Sigmoid colon (tissue), 7 donors: ENCODE results near the gene GCNT2. TPM values are rescaled to one million over a fixed set of nuclear protein-coding genes. Genes with fewer than 3 reads are reported as not detected.
"Not testable (repeated sequence)": the region's sequence is repeated elsewhere in the genome, so short reads cannot be mapped to it uniquely, and the experiment has no call there.

Source experiments
- DNase-seq: peaks from one replicate; pipeline ENCODE4 v3.0.0-alpha.2; 2019
- H3K27ac ChIP-seq, 4 donors: fragments of 200-600 bp; sonication (generic); one replicate each; pipeline ENCODE4 v1.5.1; 2016 to 2019; ENCODE audit warnings: mild to moderate bottlenecking in 1 of 4
- H3K27me3 ChIP-seq, 3 donors: fragments of 200-600 bp; sonication (generic); one replicate each; pipeline ENCODE4 v1.5.1; 2019; ENCODE audit warnings: mild to moderate bottlenecking in 1 of 3
- H3K36me3 ChIP-seq, 4 donors: fragments of 200-600 bp; sonication (generic); one replicate each; pipeline ENCODE4 v1.5.1; 2016 to 2019
- H3K4me1 ChIP-seq, 4 donors: fragments of 200-600 bp; sonication (generic); one replicate each; pipeline ENCODE4 v1.5.1; 2017 to 2019
- H3K4me3 ChIP-seq, 4 donors: fragments of 200-600 bp; sonication (generic); one replicate each; pipeline ENCODE4 v1.5.1; 2017 to 2019; ENCODE audit warnings: mild to moderate bottlenecking in 2 of 4, moderate library complexity in 1 of 4
- H3K9me3 ChIP-seq, 4 donors: fragments of 200-600 bp in 3 of 4; sonication (generic) in 3 of 4; one replicate each; pipeline versions ENCODE4 v1.5.1 to v1.6.1; 2013 to 2019
- EP300 ChIP-seq, 4 donors: sonication (generic); formaldehyde crosslinking; IDR thresholded peaks; one replicate each; pipeline ENCODE4 v1.6.1; 2017; ENCODE audit warnings: antibody characterized with exemption in 4 of 4
- POLR2A ChIP-seq, 2 donors: fragments of 450-650 bp; IDR thresholded peaks; one replicate each; pipeline ENCODE4 v1.6.1; 2016; ENCODE audit warnings: antibody characterized with exemption in 2 of 2, mild to moderate bottlenecking in 2 of 2, moderate library complexity in 2 of 2
- POLR2AphosphoS5 ChIP-seq, 4 donors: sonication (generic); formaldehyde crosslinking; IDR thresholded peaks; one replicate each; pipeline ENCODE4 v1.6.1; 2017; ENCODE audit warnings: antibody characterized with exemption in 4 of 4
- WGBS, 2 donors: extraction: QIAGEN DNeasy Blood & Tissue Kit; methylation state at CpG; one replicate each; pipeline ENCODE4 v1.1.7; 2013; 5-methylcytosine and 5-hydroxymethylcytosine counted together
- intact Hi-C: fragments of 100-400 bp; cut with DNase I; formaldehyde crosslinking; loops from one replicate; pipeline ENCODE4 v1.15.1; 2023
- polyA plus RNA-seq, 3 donors: library from polyadenylated mRNA; stranded (reverse); fragments of 200-250 nt; gene quantifications; one replicate each; pipeline ENCODE4 v1.2.3, GENCODE V29; 2013
- total RNA-seq, 4 donors: library from RNA; depleted of rRNA; stranded (reverse); fragments of >200 nt; gene quantifications; one replicate each; pipeline ENCODE4 v1.1.0, GENCODE V29; 2016
- TF ChIP-seq, protein P1 (sequence below), 4 experiments: fragments of 450-650 bp in 3 of 4; fragments of 200-600 bp in 1 of 4; IDR thresholded peaks; one replicate each; pipeline ENCODE4 v1.5.1; 2016 to 2019; ENCODE audit warnings: antibody characterized with exemption in 4 of 4, mild to moderate bottlenecking in 3 of 4, moderate library complexity in 2 of 4
- donor health status: healthy with polysubstance abuse.
- donor health status: Bipolar disorder and iron deficiency.
- donor health status: healthy.

GCNT2 gene
- total and polyA plus RNA-seq, 7 donors: 2.4 to 26.9 (median 13.2) TPM

DNA sequence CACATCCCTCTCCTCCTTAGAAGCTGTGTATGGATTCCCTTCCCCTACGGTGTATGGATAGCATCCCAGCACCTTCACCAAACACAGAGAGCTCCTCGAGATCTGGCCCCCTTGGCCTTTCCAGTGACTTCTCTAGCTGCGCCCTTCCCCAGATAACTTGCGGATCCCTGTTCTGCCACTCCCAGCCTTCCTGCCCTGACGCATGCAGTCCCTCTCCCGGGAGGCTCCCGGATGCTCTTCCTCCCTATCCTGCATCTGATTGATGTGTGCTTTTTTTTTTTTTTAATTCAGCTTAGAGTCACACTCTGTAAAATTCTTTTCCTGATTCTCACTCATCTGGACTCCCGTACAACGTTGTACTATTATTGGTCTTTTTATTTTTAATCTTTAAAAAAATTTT, 44.8 kb downstream of the GCNT2 start:
- Histone ChIP-seq H3K27ac (peak overlapping the region in 2 of 4 donors; percentile 18 to 61), H3K27me3 (no peaks in the 10 kb centered on the region), H3K4me1 (peaks cover 0 to 31% (median 25%) of the 10 kb centered on the region in 4 donors), H3K9me3 (no peaks in the 10 kb centered on the region), H3K36me3 (no peaks in the 10 kb centered on the region), H3K4me3 (no peak overlapping the region)
- intact Hi-C loops: no loop called here
- 92 to 95% methylated on average over 9 of the region's 9 CpGs for WGBS, 2 donors
- TF ChIP-seq EP300 (IDR thresholded peaks at IDR 0.05) (no peak), POLR2A (IDR thresholded peaks at IDR 0.05) (no peak)
- no peak for DNase-seq

DNA sequence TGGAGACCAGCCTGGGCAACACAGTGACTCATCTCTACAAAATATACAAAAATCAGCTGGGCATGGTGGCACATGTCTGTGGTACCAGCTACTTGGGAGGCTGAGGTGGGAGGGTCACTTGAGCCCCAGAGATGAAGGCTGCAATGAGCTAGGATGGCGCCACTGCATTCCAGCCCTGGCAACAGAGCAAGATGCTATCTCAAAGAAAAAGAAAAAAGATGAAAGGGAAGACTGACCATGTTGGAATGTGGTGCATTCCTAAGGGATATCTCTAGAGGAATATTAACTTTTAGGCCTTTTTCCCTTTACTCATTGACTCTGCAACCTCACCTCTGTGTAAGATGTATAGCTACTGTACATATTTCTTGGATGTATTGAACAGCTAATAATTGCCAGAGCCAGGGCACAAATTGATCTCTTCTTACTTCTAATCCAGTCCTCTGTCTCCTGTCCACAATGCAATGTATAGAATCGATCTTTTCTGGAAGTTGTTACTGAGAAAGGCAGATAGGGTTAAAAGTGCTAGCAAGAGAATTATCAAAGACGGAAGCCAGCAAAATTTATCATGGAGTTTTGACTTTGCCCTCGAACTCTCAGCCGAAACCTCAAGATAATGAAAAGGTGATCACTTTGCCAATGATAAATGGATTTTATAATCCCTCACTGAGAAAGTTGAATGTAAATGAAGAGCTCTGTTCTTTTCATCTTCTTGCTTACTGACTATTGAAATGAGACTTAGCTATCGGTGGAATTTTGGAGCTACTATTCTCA, 46.3 kb downstream of the GCNT2 start:
- peak overlapping the region in 2 of 4 donors; percentile 2 to 61 for H3K27ac ChIP-seq
- DNase-seq: no peak
- H3K27me3 ChIP-seq: no peaks in the 10 kb centered on the region
- no peaks in the 10 kb centered on the region for H3K36me3 ChIP-seq
- WGBS, 2 donors: 30 to 78% methylated on average over 6 of the region's 6 CpGs
- TF ChIP-seq, protein P1, sequence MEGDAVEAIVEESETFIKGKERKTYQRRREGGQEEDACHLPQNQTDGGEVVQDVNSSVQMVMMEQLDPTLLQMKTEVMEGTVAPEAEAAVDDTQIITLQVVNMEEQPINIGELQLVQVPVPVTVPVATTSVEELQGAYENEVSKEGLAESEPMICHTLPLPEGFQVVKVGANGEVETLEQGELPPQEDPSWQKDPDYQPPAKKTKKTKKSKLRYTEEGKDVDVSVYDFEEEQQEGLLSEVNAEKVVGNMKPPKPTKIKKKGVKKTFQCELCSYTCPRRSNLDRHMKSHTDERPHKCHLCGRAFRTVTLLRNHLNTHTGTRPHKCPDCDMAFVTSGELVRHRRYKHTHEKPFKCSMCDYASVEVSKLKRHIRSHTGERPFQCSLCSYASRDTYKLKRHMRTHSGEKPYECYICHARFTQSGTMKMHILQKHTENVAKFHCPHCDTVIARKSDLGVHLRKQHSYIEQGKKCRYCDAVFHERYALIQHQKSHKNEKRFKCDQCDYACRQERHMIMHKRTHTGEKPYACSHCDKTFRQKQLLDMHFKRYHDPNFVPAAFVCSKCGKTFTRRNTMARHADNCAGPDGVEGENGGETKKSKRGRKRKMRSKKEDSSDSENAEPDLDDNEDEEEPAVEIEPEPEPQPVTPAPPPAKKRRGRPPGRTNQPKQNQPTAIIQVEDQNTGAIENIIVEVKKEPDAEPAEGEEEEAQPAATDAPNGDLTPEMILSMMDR (IDR thresholded peaks at IDR 0.05): no peak
- no peak for TF ChIP-seq POLR2AphosphoS5 (IDR thresholded peaks at IDR 0.05)
- no peak for TF ChIP-seq POLR2A (IDR thresholded peaks at IDR 0.05)
- TF ChIP-seq EP300 (IDR thresholded peaks at IDR 0.05): no peak
- no peak overlapping the region for H3K4me3 ChIP-seq
- intact Hi-C loops: no loop called here
- no peaks in the 10 kb centered on the region for H3K9me3 ChIP-seq
- H3K4me1 ChIP-seq: peaks cover 0 to 18% (median 17%) of the 10 kb centered on the region in 4 donors

DNA sequence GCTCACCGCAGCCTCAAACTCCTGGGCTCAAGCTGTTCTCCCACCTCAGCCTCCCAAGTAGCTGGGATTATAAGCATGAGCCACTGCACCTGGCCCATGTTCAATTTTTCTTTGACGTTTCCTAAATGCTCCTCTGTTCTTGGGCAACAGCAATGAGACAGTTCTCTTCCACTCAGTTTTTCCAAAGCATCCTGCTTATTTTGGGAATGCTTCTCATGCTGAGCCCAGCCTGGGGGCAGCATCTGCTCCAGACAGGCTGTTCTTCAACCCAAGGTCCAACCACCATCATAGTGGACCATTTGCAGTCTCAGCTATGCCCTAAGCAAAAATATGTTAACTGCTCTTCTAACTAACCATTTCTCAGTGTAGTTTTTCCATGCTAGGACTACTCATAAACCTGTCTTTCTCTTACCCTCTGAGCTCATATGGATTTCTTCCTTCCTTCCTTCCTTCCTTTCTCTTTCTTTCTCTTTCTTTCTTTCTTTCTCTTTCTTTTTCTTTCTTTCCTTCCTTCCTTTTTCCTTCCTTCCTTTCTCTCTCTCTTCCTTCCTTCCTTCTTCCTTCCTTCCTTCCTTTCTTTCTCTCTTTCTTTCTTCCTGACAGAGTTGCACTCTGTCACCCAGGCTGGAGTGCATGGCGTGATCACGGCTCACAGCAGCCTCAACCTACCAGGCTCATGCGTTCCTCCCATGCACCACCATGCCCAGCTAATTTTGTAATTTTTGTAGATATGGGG, 48.4 kb downstream of the GCNT2 start:
- no peaks in the 10 kb centered on the region for H3K27me3 ChIP-seq
- intact Hi-C loops: no loop called here
- H3K9me3 ChIP-seq: no peaks in the 10 kb centered on the region
- DNase-seq: no peak
- H3K36me3 ChIP-seq: no peaks in the 10 kb centered on the region
- H3K4me3 ChIP-seq: no peak overlapping the region
- TF ChIP-seq, protein P1 (IDR thresholded peaks at IDR 0.05): no peak
- TF ChIP-seq EP300 (IDR thresholded peaks at IDR 0.05) (no peak), POLR2A (IDR thresholded peaks at IDR 0.05) (no peak), POLR2AphosphoS5 (IDR thresholded peaks at IDR 0.05) (no peak)
- H3K4me1 ChIP-seq: peaks cover 0 to 30% (median 18%) of the 10 kb centered on the region in 4 donors
- H3K27ac ChIP-seq: peak overlapping the region; percentile 27 to 66 (median 58)
- 92% methylated on average over 5 of the region's 5 CpGs for WGBS, 2 donors

DNA sequence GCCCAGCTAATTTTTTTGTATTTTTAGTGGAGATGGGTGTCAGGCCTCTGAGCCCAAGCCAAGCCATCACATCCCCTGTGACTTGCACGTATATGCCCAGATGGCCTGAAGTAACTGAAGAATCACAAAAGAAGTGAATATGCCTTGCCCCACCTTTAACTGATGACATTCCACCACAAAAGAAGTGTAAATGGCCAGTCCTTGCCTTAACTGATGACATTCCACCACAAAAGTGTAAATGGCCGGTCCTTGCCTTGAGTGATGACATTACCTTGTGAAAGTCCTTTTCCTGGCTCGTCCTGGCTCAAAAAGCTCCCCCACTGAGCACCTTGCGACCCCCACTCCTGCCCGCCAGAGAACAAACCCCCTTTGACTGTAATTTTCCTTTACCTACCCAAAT, 54.4 kb downstream of the GCNT2 start:
- DNase-seq, H3K9me3 ChIP-seq, H3K27me3 ChIP-seq, H3K27ac ChIP-seq, H3K4me3 ChIP-seq, intact Hi-C loops, H3K36me3 ChIP-seq: not testable (repeated sequence)
- WGBS, 2 donors: 94 to 96% methylated on average over 5 of the region's 5 CpGs
- peaks cover 0 to 31% (median 15%) of the 10 kb centered on the region in 4 donors for H3K4me1 ChIP-seq

DNA sequence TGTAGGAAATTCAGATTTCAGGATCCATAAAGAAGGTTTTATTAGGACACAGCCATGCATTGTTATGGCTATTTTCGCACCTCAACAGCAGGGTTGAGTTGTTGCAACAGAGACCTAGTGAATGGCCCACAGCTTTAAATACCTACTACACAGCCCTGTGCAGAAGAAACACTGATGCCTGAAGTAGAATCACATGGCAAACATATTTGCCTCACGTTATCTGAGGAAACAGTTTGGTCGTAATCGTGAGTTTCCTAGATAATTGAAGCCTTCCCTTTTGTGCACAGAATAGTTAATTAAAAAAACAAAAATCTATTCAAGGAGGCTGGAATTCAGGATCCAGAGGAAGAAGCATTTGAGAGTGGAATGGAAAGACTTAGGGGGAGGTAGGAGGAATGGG, 55.1 kb downstream of the GCNT2 start:
- Histone ChIP-seq H3K27ac (no peak overlapping the region), H3K27me3 (no peaks in the 10 kb centered on the region), H3K4me3 (no peak overlapping the region), H3K36me3 (no peaks in the 10 kb centered on the region), H3K4me1 (peaks cover 0 to 38% (median 19%) of the 10 kb centered on the region in 4 donors), H3K9me3 (no peaks in the 10 kb centered on the region)
- no peak for DNase-seq
- 86 to 90% methylated on average over 4 of the region's 4 CpGs for WGBS, 2 donors
- intact Hi-C loops: no loop called here
- TF ChIP-seq POLR2AphosphoS5 (IDR thresholded peaks at IDR 0.05): no peak
- TF ChIP-seq, protein P1 (IDR thresholded peaks at IDR 0.05): no peak
- no peak for TF ChIP-seq POLR2A (IDR thresholded peaks at IDR 0.05)
- no peak for TF ChIP-seq EP300 (IDR thresholded peaks at IDR 0.05)
